ENCODE data around the gene NAP1L3. TPM values are rescaled to one million over a fixed set of nuclear protein-coding genes. Genes with fewer than 3 reads are reported as not detected.

Gene NAP1L3
- total RNA-seq, 1 experiment from 2014 or later, result 33.4 TPM

GRCh38 chrX:93649381-93649780 lies 24.0 kb downstream of the NAP1L3 start:
- Mint-ChIP-seq H3K4me1 (no peaks in the 10 kb centered on the region), H3K4me3 (no peak overlapping the region), H3K9me3 (peaks cover 55% of the 10 kb centered on the region), H3K36me3 (peaks cover 49% of the 10 kb centered on the region), H3K27ac (no peak overlapping the region), H3K27me3 (ENCODE audit: low read depth) (peaks cover 3% of the 10 kb centered on the region; the same call in 1 of the 2 replicates)
- no peak; the same call in 1 of the 2 replicates for ATAC-seq
- no peak for DNase-seq (ENCODE audit: low spot score)
- ChIA-PET CTCF (no interaction called here), POLR2A (no interaction called here)
- no peak for TF ChIP-seq NFE2L1 (CRISPR knock-in tag; IDR thresholded peaks at IDR 0.05)
- no peak for TF ChIP-seq USF1 (CRISPR knock-in tag; IDR thresholded peaks at IDR 0.05)
- no peak for TF ChIP-seq MAX (CRISPR knock-in tag; IDR thresholded peaks at IDR 0.05)
- TF ChIP-seq ZNF263 (CRISPR knock-in tag; IDR thresholded peaks at IDR 0.05; ENCODE audit: low read depth), result no peak
- TF ChIP-seq NR2C2 (CRISPR knock-in tag; IDR thresholded peaks at IDR 0.05), result no peak
- no peak for TF ChIP-seq ZNF671 (CRISPR knock-in tag; IDR thresholded peaks at IDR 0.05)
- no peak for TF ChIP-seq GABPB1 (CRISPR knock-in tag; IDR thresholded peaks at IDR 0.05)
- no peak for TF ChIP-seq IRF2 (CRISPR knock-in tag; IDR thresholded peaks at IDR 0.05; ENCODE audit: borderline replicate concordance, low read depth)
- no peak for TF ChIP-seq CREB1 (CRISPR knock-in tag; IDR thresholded peaks at IDR 0.05)
- no peak for TF ChIP-seq PRRX2 (CRISPR knock-in tag; IDR thresholded peaks at IDR 0.05)
- TF ChIP-seq ETV6 (CRISPR knock-in tag; IDR thresholded peaks at IDR 0.05), result no peak
- TF ChIP-seq E2F4 (CRISPR knock-in tag; IDR thresholded peaks at IDR 0.05; ENCODE audit: borderline replicate concordance, low read depth), result no peak
- TF ChIP-seq IRF1 (CRISPR knock-in tag; IDR thresholded peaks at IDR 0.05), result no peak
- no peak for TF ChIP-seq HMGA2 (CRISPR knock-in tag; IDR thresholded peaks at IDR 0.05)
- no peak for TF ChIP-seq NFATC4 (CRISPR knock-in tag; IDR thresholded peaks at IDR 0.05)

- POLR2A ChIA-PET, result no interaction called here
- peaks cover 31% of the 10 kb centered on the region for H3K9me3 Mint-ChIP-seq
- H3K36me3 Mint-ChIP-seq, result peaks cover 24% of the 10 kb centered on the region
- H3K27ac Mint-ChIP-seq, result no peak overlapping the region
- CTCF ChIA-PET, result no interaction called here
- H3K4me3 Mint-ChIP-seq, result no peak overlapping the region
- H3K27me3 Mint-ChIP-seq (ENCODE audit: low read depth), result no peaks in the 10 kb centered on the region
- peak; percentile 75 for ATAC-seq
- DNase-seq (ENCODE audit: low spot score), result no peak
- H3K4me1 Mint-ChIP-seq, result peaks cover 13% of the 10 kb centered on the region
- no peak for TF ChIP-seq ZNF232 (CRISPR knock-in tag; IDR thresholded peaks at IDR 0.05)
- TF ChIP-seq ZNF416 (CRISPR knock-in tag; IDR thresholded peaks at IDR 0.05), result no peak
- TF ChIP-seq AR (CRISPR knock-in tag; IDR thresholded peaks at IDR 0.05), result no peak
- no peak for TF ChIP-seq NFYB (CRISPR knock-in tag; conservative IDR thresholded peaks at IDR 0.05; ENCODE audit: low read depth)
- no peak for TF ChIP-seq ATF2 (CRISPR knock-in tag; IDR thresholded peaks at IDR 0.05; ENCODE audit: borderline replicate concordance, low read depth)
- TF ChIP-seq HMGA2 (CRISPR knock-in tag; IDR thresholded peaks at IDR 0.05), result no peak
- no peak for TF ChIP-seq HMGXB4 (CRISPR knock-in tag; IDR thresholded peaks at IDR 0.05)
- TF ChIP-seq ATF3 (CRISPR knock-in tag; conservative IDR thresholded peaks at IDR 0.05), result no peak
- TF ChIP-seq PRRX2 (CRISPR knock-in tag; IDR thresholded peaks at IDR 0.05), result no peak
- no peak for TF ChIP-seq NR1H2 (CRISPR knock-in tag; IDR thresholded peaks at IDR 0.05)
- no peak for TF ChIP-seq ZNF263 (CRISPR knock-in tag; IDR thresholded peaks at IDR 0.05; ENCODE audit: low read depth)
- TF ChIP-seq ZNF121 (CRISPR knock-in tag; IDR thresholded peaks at IDR 0.05), result no peak
- no peak for TF ChIP-seq ZMAT4 (CRISPR knock-in tag; IDR thresholded peaks at IDR 0.05)
- TF ChIP-seq OVOL2 (CRISPR knock-in tag; IDR thresholded peaks at IDR 0.05; ENCODE audit: borderline replicate concordance), result no peak
- no peak for TF ChIP-seq ZNF671 (CRISPR knock-in tag; IDR thresholded peaks at IDR 0.05)
- no peak for TF ChIP-seq FOXK1 (CRISPR knock-in tag; IDR thresholded peaks at IDR 0.05)
- no peak for TF ChIP-seq IRF1 (CRISPR knock-in tag; IDR thresholded peaks at IDR 0.05)
Observed at GRCh38 chrX:93637591-93637990, 35.8 kb downstream of the NAP1L3 start.

Data from WTC11 (cell line).